Fibroblast of lung (primary cell): ENCODE measurements around the gene HIVEP3.

ENCODE experiments used
- CTCF ChIP-seq, 2 donors: IDR thresholded peaks in 1 of 2; conservative IDR thresholded peaks in 1 of 2; 1 replicate in 1 of 2; 2 replicates in 1 of 2; pipeline ENCODE4 v1.5.1; 2011 to 2012; ENCODE audit warnings: low read length in 2 of 2, control low read depth in 1 of 2, inconsistent platforms in 1 of 2, low read depth in 1 of 2, mild to moderate bottlenecking in 1 of 2
- EZH2 ChIP-seq: IDR thresholded peaks from 2 replicates; pipeline ENCODE4 v1.5.1; 2012; ENCODE audit warnings: low read length, control low read depth, mild to moderate bottlenecking; ENCODE audit errors: missing control alignments

GRCh38 chr1:41478118-41478748 is 440.5 kb downstream of the HIVEP3 start:
- TF ChIP-seq CTCF (conservative IDR thresholded peaks at IDR 0.05 in 1 of 2, IDR thresholded peaks at IDR 0.05 in 1 of 2; ENCODE audit: low read depth in 1 of 2, low read length in 2 of 2) (no peak), EZH2 (no peak)
